ENCODE measurements around the gene S100A1.
"Not testable (repeated sequence)": the region's sequence is repeated elsewhere in the genome, so short reads cannot be mapped to it uniquely, and the experiment has no call there.

The S100A1 gene

GRCh38 chr1:153631047-153632022 lies 3.1 kb downstream of the S100A1 start:
- DNase-seq: no peak

GRCh38 chr1:153633161-153633753 lies 5.0 kb downstream of the S100A1 start:
- no peak for DNase-seq

GRCh38 chr1:153633754-153634665 lies 5.8 kb downstream of the S100A1 start, which contains the start of gene CHTOP:
Gene CHTOP, plus strand, starts transcription at chr1:153634066. Its CDS starts 2,523 bp downstream, at chr1:153636589.
- peak; percentile 97 for DNase-seq

GRCh38 chr1:153635872-153636271 lies 7.6 kb downstream of the S100A1 start:
- no peak for DNase-seq

GRCh38 chr1:153636312-153636711 lies 8.1 kb downstream of the S100A1 start:
- DNase-seq: no peak

- DNase-seq: no peak
These were observed 10.0 kb downstream of the S100A1 start for GRCh38 chr1:153638261-153638660.

GRCh38 chr1:153639280-153639679 lies 11.0 kb downstream of the S100A1 start:
- no peak for DNase-seq

- not testable (repeated sequence) for DNase-seq
These were observed 12.0 kb downstream of the S100A1 start for GRCh38 chr1:153640213-153640612.

GRCh38 chr1:153640861-153641260 lies 12.6 kb downstream of the S100A1 start:
- DNase-seq: no peak

- no peak for DNase-seq
These were observed 13.9 kb downstream of the S100A1 start for GRCh38 chr1:153642161-153642560.

- no peak for DNase-seq
These were observed 14.9 kb downstream of the S100A1 start for GRCh38 chr1:153643100-153643499.

GRCh38 chr1:153643816-153644215 lies 15.6 kb downstream of the S100A1 start:
- no peak for DNase-seq

- no peak for DNase-seq
These were observed 18.6 kb downstream of the S100A1 start for GRCh38 chr1:153646672-153647345.

- DNase-seq: no peak
These were observed 19.1 kb downstream of the S100A1 start for GRCh38 chr1:153647346-153647714.

- no peak for DNase-seq
These were observed 19.9 kb downstream of the S100A1 start for GRCh38 chr1:153648000-153648643.

- no peak for DNase-seq
These were observed 21.1 kb downstream of the S100A1 start for GRCh38 chr1:153649137-153649862.

GRCh38 chr1:153649863-153650235 lies 21.6 kb downstream of the S100A1 start:
- DNase-seq: no peak

GRCh38 chr1:153651771-153652170 lies 23.5 kb downstream of the S100A1 start:
- DNase-seq: no peak

- DNase-seq: no peak
These were observed 24.7 kb downstream of the S100A1 start for GRCh38 chr1:153652805-153653500.

- DNase-seq: no peak
These were observed 27.1 kb downstream of the S100A1 start for GRCh38 chr1:153655333-153655732.

All from activated CD4-positive, alpha-beta T cell treated with anti-CD3 and anti-CD28 coated beads for 1 hour (primary cell).